Sigmoid colon (tissue), 7 donors: Measurements from ENCODE around the gene SLC46A2. TPM values are rescaled to one million over a fixed set of nuclear protein-coding genes. Genes with fewer than 3 reads are reported as not detected.

Experiments
- DNase-seq: peaks from one replicate; pipeline ENCODE4 v3.0.0-alpha.2; 2019
- H3K27ac ChIP-seq, 4 donors: fragments of 200-600 bp; sonication (generic); one replicate each; pipeline ENCODE4 v1.5.1; 2016 to 2019; ENCODE audit warnings: mild to moderate bottlenecking in 1 of 4
- H3K27me3 ChIP-seq, 3 donors: fragments of 200-600 bp; sonication (generic); one replicate each; pipeline ENCODE4 v1.5.1; 2019; ENCODE audit warnings: mild to moderate bottlenecking in 1 of 3
- H3K36me3 ChIP-seq, 4 donors: fragments of 200-600 bp; sonication (generic); one replicate each; pipeline ENCODE4 v1.5.1; 2016 to 2019
- H3K4me1 ChIP-seq, 4 donors: fragments of 200-600 bp; sonication (generic); one replicate each; pipeline ENCODE4 v1.5.1; 2017 to 2019
- H3K4me3 ChIP-seq, 4 donors: fragments of 200-600 bp; sonication (generic); one replicate each; pipeline ENCODE4 v1.5.1; 2017 to 2019; ENCODE audit warnings: mild to moderate bottlenecking in 2 of 4, moderate library complexity in 1 of 4
- H3K9me3 ChIP-seq, 4 donors: fragments of 200-600 bp in 3 of 4; sonication (generic) in 3 of 4; one replicate each; pipeline versions ENCODE4 v1.5.1 to v1.6.1; 2013 to 2019
- CTCF ChIP-seq, 4 experiments: fragments of 450-650 bp in 3 of 4; fragments of 200-600 bp in 1 of 4; IDR thresholded peaks; one replicate each; pipeline ENCODE4 v1.5.1; 2016 to 2019; ENCODE audit warnings: antibody characterized with exemption in 4 of 4, mild to moderate bottlenecking in 3 of 4, moderate library complexity in 2 of 4
- EP300 ChIP-seq, 4 donors: sonication (generic); formaldehyde crosslinking; IDR thresholded peaks; one replicate each; pipeline ENCODE4 v1.6.1; 2017; ENCODE audit warnings: antibody characterized with exemption in 4 of 4
- POLR2A ChIP-seq, 2 donors: fragments of 450-650 bp; IDR thresholded peaks; one replicate each; pipeline ENCODE4 v1.6.1; 2016; ENCODE audit warnings: antibody characterized with exemption in 2 of 2, mild to moderate bottlenecking in 2 of 2, moderate library complexity in 2 of 2
- POLR2AphosphoS5 ChIP-seq, 4 donors: sonication (generic); formaldehyde crosslinking; IDR thresholded peaks; one replicate each; pipeline ENCODE4 v1.6.1; 2017; ENCODE audit warnings: antibody characterized with exemption in 4 of 4
- WGBS, 2 donors: extraction: QIAGEN DNeasy Blood & Tissue Kit; methylation state at CpG; one replicate each; pipeline ENCODE4 v1.1.7; 2013; 5-methylcytosine and 5-hydroxymethylcytosine counted together
- intact Hi-C: fragments of 100-400 bp; cut with DNase I; formaldehyde crosslinking; loops from one replicate; pipeline ENCODE4 v1.15.1; 2023
- polyA plus RNA-seq, 3 donors: library from polyadenylated mRNA; stranded (reverse); fragments of 200-250 nt; gene quantifications; one replicate each; pipeline ENCODE4 v1.2.3, GENCODE V29; 2013
- total RNA-seq, 4 donors: library from RNA; depleted of rRNA; stranded (reverse); fragments of >200 nt; gene quantifications; one replicate each; pipeline ENCODE4 v1.1.0, GENCODE V29; 2016
- donor health status: healthy with polysubstance abuse.
- donor health status: Bipolar disorder and iron deficiency.
- donor health status: healthy.

Gene SLC46A2
- total and polyA plus RNA-seq, 7 donors: 0.07 to 0.36 TPM; not detected in 5

GRCh38 chr9:112867275-112867991 lies 23.2 kb downstream of the SLC46A2 start:
- TF ChIP-seq EP300 (IDR thresholded peaks at IDR 0.05) (no peak), CTCF (IDR thresholded peaks at IDR 0.05) (no peak), POLR2A (IDR thresholded peaks at IDR 0.05) (no peak), POLR2AphosphoS5 (IDR thresholded peaks at IDR 0.05) (no peak)
- Histone ChIP-seq H3K9me3 (no peaks in the 10 kb centered on the region), H3K4me1 (peaks cover 0 to 16% (median 3%) of the 10 kb centered on the region in 4 donors), H3K27me3 (no peaks in the 10 kb centered on the region), H3K27ac (no peak overlapping the region), H3K4me3 (no peak overlapping the region), H3K36me3 (peaks cover 0 to 58% (median 15%) of the 10 kb centered on the region in 4 donors)
- 42 to 71% methylated on average over 3 of the region's 3 CpGs for WGBS, 2 donors
- intact Hi-C loops: no loop called here
- DNase-seq: no peak

GRCh38 chr9:112866662-112867274 lies 23.9 kb downstream of the SLC46A2 start:
- Histone ChIP-seq H3K9me3 (no peaks in the 10 kb centered on the region), H3K27me3 (no peaks in the 10 kb centered on the region), H3K4me3 (no peak overlapping the region), H3K4me1 (peaks cover 0 to 16% (median 4%) of the 10 kb centered on the region in 4 donors), H3K36me3 (peaks cover 0 to 58% (median 15%) of the 10 kb centered on the region in 4 donors), H3K27ac (no peak overlapping the region)
- TF ChIP-seq CTCF (IDR thresholded peaks at IDR 0.05) (no peak), POLR2AphosphoS5 (IDR thresholded peaks at IDR 0.05) (no peak)
- intact Hi-C loops: no loop called here
- WGBS, 2 donors: 90 to 97% methylated on average over 1 of the region's 1 CpG
- DNase-seq: no peak

GRCh38 chr9:112864982-112865381 lies 25.7 kb downstream of the SLC46A2 start:
- Histone ChIP-seq H3K27me3 (no peaks in the 10 kb centered on the region), H3K9me3 (no peaks in the 10 kb centered on the region), H3K27ac (no peak overlapping the region), H3K36me3 (peaks cover 0 to 44% (median 15%) of the 10 kb centered on the region in 4 donors), H3K4me3 (no peak overlapping the region), H3K4me1 (peaks cover 0 to 16% (median 4%) of the 10 kb centered on the region in 4 donors)
- no peak for DNase-seq
- TF ChIP-seq POLR2A (IDR thresholded peaks at IDR 0.05): no peak
- no peak for TF ChIP-seq CTCF (IDR thresholded peaks at IDR 0.05)
- TF ChIP-seq POLR2AphosphoS5 (IDR thresholded peaks at IDR 0.05): no peak
- TF ChIP-seq EP300 (IDR thresholded peaks at IDR 0.05): no peak
- 97 to 98% methylated on average over 7 of the region's 7 CpGs for WGBS, 2 donors
- intact Hi-C loops: no loop called here

- Histone ChIP-seq H3K4me1 (peaks cover 0 to 16% (median 4%) of the 10 kb centered on the region in 4 donors), H3K27ac (no peak overlapping the region), H3K36me3 (peaks cover 0 to 39% (median 13%) of the 10 kb centered on the region in 4 donors), H3K9me3 (no peaks in the 10 kb centered on the region), H3K4me3 (no peak overlapping the region), H3K27me3 (no peaks in the 10 kb centered on the region)
- DNase-seq: no peak
- TF ChIP-seq POLR2AphosphoS5 (IDR thresholded peaks at IDR 0.05): no peak
- no peak for TF ChIP-seq EP300 (IDR thresholded peaks at IDR 0.05)
- no peak for TF ChIP-seq POLR2A (IDR thresholded peaks at IDR 0.05)
- TF ChIP-seq CTCF (IDR thresholded peaks at IDR 0.05): no peak
- intact Hi-C loops: no loop called here
- WGBS, 2 donors: 64 to 86% methylated on average over 3 of the region's 3 CpGs
Observed at GRCh38 chr9:112864403-112864802, 26.3 kb downstream of the SLC46A2 start.
